HG03469 (cell line): Measurements from ENCODE around the gene PDZK1IP1.

Experiments
- ATAC-seq: cut with Tn5 transposase; IDR thresholded peaks from one replicate; pipeline ENCODE4 v1.9.1; 2021; ENCODE audit warnings: mild to moderate bottlenecking, moderate library complexity, moderate number of reproducible peaks; ENCODE audit not compliant: unreplicated experiment

PDZK1IP1 gene, protein sequence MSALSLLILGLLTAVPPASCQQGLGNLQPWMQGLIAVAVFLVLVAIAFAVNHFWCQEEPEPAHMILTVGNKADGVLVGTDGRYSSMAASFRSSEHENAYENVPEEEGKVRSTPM

DNA sequence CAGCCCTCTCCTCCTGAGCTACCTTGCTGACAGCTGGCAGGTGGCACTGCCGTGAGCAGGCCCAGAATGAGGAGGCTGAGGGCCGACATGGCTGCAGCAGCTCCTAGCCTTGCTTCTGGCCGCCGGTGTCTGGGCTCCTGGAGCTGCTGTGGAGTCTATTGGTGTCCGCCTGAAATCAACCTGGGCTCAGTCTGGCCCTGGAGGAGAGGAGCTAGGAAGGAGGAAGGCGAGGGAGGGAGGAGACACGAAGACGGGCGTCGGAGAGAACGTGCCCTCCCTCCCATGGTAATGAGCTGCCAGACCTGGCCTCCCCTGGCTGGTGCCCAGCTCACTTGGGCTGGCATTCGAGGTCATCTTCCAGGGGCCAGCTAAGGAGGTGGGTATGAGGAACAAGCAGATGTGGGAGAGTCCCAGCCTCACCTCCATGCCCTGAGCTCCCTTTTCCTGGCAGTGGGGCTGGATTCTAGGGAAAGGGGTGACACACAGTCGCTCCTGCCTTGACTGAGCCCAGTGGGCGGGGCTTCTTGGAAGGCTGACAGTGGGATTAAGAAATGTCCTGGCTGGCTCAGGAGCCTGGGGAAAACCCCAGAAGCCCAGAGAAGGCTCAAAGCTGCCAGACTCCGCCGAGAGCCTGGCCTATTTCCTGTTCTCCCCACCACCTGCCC lies at the start of gene PDZK1IP1:
Gene PDZK1IP1 (minus strand): TSS at position 193 of the 665 bp plus-strand sequence. CDS start 104 bp downstream, at position 89.
- no peak for ATAC-seq

DNA sequence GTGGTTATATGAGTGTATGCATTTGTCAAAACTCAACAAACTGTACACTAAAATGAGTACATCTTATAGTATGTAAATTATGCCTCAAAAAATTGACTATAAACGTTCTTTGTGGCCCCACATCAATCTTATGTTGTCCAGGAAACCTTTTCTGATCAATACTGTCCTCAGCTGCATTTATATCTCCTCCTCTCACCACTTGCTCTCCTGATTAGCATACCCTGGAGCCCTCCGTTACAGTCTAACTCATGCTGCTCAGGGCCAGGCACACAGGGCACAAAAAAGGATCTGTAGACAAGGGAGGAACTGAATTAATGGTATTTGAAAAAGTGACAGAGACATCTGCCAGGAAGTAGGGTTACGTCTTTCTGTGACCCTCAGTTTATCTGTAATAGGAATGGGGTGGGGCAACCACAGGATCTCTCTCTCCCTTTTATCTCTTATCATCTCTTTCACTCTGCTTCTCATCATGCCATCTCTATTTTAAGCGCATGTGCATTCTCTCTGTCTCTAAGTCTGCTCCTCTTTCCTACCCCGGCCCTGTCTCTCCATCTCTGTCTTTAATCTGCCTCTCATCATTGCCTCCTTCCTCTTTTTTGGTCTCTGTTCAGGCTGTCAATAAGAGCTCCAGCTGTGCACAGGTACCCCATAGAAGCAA lies 49.2 kb upstream of the PDZK1IP1 start:
- ATAC-seq = no peak

DNA sequence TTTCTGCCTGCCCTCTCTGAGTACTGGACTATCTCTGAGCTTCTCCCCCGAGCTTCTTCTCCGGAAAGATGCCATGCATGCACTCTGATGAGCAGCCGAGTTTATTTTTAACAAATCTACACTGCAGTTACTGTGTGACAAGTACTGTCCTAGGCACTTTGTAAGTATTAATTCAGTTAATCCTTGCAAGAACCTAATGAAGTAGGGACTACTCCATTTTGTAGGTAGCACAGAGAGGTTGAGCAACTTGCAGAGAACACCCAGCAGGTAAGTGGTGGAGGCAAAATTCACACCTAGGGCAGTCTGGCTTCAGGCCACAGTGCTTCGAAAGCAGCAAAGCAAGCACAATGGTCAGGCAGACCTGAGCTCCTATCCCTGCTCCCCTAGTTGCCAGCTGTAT lies 46.0 kb upstream of the PDZK1IP1 start:
- ATAC-seq = no peak

DNA sequence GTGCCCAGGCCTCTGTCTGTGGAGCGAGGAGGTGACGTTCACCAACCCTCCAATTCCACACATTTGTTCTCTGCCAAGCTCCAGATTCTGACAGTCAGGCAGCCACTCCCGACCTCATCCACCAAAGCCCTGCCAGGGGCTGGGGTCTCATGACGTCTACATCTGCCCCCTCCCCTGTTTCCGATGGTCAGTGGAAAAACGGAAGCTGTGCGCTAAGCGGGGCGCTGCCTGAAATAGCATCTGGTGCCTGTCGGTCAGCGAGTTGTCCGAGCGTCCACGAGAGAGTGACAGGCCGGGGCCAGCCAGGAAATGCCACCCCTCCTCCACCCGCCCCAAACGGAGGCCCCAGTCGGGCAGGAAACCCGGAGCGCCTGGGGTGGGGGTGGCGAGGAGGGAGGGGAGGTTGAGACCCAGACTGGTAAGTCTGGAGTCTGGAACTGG lies 45.4 kb upstream of the PDZK1IP1 start:
- no peak for ATAC-seq

DNA sequence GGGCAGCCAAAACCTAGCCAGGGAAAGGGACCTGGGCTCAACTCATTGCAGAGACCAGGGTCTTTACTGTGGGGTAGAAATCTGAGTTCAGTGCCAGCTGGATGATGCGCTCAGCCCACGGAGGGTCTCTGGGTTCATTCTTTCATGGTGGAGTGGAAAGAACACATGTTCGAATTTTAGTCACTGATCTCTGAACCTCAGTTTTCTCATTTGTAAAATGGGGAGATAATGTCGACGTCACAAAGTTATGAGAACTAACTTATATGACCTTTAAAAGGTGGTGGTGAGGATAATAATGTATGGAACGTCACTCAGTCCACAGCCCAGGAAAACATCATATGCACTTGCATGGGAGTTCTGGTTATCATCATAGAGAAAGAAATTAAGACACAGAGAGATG lies 43.4 kb upstream of the PDZK1IP1 start:
- no peak for ATAC-seq

DNA sequence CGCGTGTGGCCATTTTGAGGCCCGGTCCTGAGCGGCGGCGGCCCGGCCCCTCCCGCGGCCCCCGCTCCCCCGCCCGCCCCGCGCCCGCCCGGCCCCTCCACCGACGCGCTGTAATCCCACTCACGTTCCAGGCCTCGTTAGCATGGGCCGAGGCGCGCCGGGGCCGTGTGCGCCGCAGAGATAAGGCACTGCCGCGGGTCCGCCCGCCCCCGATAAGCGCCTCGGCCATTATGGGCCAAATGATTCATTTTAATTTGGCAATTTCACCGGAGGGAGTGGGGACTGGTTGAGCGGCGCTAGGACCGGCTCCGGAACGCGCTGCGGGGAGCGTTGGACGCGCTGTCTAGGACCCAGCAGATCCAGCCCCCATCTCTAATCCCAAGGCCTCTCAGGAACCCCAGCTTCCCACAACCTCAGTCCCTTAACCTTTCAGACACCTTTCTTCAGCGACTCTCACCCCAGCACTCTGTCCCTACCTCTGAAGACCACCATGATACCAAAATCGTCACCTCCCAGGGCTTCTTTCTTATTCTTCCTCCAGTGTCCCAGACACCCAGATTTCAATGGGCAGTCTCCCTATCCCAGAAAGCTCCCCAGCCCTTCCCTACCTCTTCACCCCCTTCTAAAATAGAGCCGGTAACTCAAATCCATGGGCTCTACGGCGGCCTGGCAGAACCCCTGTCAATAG lies 42.5 kb upstream of the PDZK1IP1 start, which contains the start of gene TAL1:
Gene TAL1 (minus strand): TSS at position 39 of the 688 bp plus-strand sequence. CDS start 6,337 bp downstream, outside the sequence.
- ATAC-seq = no peak

DNA sequence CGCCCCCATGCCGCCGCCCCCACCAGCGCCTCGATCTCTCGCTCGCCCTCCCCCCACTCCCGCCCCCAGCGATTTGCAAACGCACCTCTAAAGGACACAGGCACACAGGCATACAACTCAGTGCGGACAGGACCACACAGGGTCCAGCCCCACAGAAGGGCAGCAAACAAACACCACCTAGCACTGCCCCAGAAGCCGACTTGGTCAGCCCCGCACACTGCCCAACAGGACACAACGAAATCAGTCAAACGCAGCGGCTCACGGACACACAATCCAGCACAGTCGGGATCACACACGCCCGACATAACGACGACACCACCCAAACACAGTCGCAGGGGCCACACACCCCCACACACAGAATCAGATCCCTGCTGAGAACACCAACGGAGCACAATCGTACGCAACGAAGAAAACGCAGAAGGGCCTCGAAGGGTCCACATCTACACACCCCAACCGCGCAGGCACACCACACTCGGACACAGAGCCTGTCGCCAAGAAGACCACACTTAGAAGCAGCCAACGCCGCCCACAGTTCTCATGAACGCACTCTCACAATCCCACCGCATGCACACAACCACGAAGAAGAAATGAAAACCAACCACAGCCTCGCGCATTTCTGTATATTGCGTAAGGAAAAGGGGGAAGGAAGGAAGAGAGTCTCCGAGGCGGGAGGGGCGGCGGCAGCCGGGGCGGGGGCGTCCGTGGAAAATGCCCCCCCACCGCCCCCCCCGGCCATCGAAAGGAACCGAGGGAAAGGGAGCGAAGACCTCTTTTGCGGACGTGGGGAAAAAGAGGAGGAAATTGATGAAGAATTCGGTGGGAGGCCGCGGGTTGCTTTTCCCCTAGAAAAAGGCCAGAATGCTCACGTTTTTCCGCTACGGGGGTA lies 41.7 kb upstream of the PDZK1IP1 start:
- ATAC-seq = no peak

DNA sequence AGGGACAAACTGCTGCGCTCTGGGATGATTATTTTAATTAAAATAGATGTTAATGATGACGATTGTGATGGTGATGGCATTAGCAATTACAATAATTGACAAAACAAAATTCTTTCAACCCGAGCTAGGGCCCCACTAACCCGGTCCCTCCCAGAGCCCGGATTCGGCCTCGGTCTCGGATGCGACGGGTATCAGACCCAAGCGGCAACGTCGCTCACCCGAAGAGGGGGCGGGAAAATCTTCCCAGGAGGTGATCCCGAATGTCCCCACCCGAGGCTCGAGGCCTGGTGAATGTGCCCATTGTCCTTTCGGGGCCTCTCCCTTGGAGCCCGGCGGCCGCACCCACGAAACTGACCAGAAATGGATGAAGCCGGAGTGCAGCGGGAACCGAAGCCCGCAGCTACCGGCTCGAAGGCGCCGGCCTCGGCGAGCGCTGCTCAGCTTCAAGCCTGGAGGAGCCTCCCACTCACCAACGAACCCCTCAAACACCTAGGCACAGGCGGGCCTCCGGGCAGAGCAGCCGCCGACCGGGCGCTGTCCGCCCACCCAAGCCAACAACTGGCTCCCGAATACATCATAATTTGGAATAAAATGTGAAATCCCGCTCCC lies 41.0 kb upstream of the PDZK1IP1 start:
- no peak for ATAC-seq

DNA sequence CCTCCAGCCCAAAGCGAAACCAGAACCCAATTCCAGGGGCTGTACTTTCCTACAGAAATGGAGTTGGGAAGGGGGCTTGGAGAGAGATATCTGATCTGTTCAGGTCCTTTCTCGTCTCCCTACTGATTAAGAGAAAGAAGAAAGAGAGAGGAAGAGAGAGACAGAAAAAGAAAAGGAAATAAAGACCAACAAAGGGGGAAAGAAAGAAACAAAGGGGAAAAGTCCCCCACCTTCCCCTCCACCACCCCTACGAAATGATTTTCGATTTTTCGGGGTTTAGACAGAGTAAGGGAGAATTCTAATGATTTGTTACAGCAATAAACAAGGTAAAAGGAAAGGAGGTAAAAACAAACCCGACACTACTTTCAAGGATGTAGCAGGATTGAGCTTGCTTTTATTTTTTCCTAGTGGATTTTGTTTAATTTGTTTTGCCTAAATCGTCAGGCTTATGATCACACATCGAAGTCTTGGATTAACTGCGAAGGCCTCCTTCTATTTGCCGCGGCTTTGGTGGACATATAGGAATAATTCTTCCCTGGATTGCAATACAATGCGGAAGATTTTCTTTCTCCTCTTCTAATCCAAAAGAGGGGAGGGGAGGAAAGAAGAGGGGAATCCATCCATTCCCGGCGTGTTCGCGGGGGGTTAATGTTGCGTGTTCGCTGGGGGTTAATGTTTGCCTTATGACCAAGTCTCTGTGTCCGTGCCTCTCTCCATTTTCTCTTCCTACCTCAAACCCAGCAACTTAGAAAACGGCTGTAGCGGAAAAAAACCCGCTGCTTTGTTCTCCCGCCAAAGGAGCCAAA lies 40.3 kb upstream of the PDZK1IP1 start:
- ATAC-seq = no peak

DNA sequence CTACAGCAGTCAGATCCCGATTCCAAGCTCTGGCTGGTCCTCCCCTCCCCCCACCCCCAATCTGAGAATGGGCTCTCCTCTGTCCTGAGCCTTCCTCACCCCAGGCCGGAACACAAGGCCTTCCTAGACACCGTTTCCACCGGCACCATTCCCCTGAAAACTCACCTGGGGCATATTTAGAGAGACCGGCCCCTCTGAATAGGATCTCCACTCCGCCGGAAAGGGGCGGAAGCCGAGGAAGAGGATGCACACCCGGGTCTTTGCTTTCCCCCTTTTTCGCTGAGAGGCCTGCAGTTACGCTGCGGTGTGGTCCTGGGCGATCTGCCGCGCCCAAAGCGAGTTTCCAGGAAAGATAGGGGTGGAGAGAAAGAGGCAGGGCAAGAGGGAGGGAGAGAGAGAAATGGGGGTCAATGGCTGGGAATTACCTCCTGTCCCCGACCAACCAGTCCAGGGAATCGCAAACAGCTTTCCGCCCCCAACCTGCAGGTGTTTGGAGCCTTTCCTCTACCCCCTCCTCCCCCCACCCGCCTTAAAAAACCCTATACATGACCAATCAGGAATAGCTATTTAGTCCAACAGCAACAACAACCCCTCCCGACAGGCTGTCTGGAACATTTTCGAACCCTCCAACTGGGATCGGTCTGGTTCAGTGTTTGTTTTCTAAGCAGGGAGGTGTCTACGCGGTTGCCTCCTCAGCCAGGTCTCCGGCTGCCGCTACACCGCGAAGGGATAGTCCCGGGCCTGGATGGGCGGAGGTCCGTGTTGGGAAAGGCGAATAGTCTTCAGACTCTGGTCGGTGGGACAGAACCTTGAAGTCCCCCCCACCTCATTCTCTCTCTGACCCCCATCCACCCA lies 39.4 kb upstream of the PDZK1IP1 start:
- no peak for ATAC-seq

DNA sequence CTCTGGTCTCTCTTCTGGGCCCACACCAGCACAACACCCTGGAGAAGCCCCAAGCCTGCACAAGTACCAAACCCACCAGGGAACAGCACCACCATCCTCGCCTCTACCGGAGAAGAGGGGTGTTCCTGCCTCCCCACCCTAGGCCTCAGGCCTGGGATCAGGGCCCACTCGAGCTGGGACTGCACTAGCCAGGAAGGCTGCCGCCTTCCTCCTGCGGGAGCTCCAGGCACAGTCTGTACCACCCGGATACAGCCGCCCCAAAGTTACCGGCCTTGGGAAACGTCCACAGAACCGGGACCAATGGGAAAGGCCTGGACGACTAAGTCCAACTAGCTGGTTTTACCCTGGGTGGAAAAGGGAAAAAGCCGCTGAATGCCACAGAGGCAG lies 38.8 kb upstream of the PDZK1IP1 start:
- ATAC-seq = no peak

DNA sequence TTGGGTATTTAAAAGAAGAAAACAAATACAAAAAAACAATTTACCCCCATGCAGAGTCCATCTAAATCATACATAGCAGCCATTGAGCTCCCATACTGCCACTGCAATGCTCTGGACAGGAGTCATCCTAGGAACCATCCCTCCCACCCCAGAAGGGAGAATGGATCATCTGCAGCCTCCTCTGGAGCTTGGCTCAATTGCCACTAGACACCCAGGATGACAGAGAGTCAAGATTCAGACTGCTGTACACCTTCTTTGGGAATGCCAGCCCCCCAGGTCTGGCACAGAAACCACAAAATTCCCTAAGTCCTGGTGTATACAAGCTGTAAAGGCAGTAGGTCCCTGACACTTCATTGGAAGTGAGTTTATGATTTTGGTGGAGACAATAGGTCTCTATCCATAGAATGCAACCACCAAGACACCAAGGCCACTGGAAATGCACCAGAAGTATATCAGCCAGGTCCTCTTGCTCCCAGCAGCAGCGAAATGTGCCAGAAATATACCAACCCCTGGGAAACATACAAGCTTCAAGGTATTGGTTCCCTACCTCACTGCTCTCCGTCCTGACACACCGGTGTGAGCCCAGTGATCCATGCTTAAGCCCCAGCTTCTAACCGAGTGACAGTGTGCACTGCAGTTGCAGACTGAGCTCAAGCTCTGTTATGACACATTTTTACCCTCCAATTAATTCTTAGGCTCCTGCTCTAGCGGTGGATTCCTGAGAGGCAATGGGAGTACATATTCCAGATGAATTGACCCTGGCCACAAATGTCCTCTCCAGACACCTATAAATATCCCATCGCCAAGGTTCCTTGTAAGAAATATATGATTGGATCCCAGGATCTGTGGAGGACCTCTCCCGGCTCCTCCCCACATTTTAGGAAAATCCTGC lies 37.8 kb upstream of the PDZK1IP1 start:
- ATAC-seq = no peak

DNA sequence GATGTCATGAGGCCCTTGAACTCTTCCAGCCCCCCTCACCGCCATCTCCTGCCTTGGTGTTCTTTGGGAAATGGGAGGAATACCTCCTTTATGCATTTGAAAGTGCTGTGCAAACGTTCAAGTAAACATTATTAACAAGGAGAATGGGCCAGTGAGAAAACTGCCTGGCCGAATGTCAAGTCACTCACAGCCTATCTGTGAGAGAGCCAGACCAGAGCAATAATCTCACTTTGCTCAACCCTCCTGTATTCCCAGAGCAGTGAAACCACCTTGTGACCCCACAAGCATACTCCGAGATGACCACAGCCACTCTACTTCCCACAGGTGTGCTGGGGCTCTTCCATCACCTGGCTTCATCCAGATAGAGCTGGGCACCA lies 37.0 kb upstream of the PDZK1IP1 start:
- no peak for ATAC-seq

DNA sequence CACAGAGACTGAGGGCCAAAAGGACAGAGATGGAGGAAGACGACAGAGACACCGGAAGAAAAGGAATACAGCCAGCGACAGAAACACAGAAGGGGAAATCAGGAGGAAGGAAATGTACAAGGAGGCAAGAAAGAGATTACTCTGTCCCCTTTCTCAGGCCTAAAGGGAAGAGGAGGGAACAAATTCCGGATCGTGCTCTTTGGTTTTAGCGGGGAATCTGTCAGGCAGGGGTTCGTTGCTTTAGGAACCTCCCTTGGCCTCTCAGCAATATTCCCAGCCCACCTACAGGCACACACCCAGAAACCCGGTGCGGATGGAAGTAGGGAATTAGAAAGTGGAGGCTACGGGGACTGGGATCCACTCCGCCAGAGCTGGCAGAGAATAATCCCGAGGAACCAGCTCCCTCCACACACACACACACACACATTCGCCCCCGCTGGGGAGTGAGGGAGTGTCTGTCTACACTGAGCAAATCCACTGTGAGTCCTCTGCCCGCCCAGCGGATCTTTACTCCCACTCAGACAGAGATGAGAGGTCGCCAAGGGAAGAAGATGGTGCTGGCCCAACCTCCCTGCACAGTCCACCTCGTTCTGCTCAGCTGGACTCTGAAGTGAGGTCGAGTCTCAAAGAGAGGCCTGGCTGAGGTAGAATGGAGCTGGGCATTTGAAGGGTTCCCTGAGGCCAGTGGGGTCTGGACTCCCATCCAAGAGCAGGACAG lies 36.4 kb upstream of the PDZK1IP1 start:
- ATAC-seq = no peak

DNA sequence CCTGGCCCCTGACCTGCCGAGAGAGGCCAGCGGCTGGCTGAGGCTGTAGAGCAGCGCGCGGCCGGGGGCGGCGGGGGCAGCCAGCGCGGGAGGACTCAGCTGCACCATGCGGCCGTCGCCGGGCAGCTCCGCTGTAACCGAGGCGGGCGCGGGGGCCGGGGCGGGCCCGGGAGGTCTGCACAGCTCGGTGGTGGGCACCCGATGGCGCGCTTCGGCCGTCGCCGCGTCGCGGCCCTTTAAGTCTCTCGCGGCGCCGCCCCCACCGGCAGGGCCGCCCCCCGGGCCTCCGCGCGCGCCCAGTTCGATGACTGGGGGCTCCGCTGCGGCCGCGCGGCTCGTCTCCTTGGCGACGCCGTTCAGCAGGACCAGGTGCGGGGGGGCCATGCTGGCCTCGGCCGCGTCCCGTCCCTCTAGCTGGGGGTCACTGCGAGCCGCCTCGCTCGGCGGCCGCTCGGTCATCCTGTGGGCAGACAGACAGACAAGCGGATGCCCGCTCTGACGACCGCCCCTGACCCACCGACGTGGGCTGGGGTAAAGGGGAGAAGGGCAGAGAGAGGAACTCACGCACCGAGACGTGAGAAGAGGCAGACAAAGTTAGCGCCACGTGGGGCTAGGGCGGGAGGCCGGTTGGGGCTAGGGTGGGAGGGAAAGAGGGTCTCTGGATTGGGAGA lies 35.7 kb upstream of the PDZK1IP1 start:
- no peak for ATAC-seq

DNA sequence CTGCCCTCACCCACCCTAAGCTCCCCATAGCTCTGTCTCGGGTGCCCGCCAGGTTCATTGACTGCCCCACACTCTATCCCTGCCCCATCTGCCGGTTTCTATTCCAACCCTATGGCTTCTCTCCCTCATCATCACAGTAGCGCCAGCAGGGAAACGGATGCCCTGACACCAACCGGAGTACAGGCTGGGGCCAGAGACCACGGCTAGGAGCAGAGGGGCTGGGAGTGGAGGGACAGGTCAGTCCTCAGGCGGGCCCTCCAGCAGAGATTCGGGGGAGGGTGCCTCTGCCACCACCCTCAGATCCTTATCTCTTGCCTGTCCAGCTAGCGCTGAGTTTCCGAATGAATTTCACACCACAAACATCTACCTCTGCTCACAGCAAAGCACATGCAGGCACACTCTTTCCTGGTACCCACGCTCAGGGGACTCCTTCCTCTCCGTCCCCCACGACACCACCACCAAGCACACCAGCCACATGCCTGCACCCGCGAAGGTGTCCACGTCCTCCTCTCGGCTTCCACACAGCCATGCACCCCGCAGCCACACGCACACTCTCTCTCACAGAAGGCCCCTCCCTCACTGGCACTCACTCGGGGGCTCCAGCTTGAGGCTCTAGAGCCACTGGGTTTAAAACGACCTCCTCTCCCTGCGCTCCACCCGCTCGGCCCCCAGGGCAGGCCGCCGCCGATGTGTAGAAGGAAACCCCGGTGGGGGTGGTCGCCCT lies 35.0 kb upstream of the PDZK1IP1 start:
- ATAC-seq = no peak
